NK-92 (cell line): ENCODE data around the gene IKZF1.

Experiments used
- DNase-seq: peaks from one replicate; lab custom pipeline; 2025; ENCODE audit not compliant: unreplicated experiment; lab: John Stamatoyannopoulos, UW

Gene IKZF1

GRCh38 chr7:50436133-50436806 lies 131.8 kb downstream of the IKZF1 start:
- no peak for DNase-seq

GRCh38 chr7:50446542-50446960 lies 142.0 kb downstream of the IKZF1 start:
- no peak for DNase-seq

GRCh38 chr7:50448823-50449222 lies 144.3 kb downstream of the IKZF1 start:
- no peak for DNase-seq

DNA sequence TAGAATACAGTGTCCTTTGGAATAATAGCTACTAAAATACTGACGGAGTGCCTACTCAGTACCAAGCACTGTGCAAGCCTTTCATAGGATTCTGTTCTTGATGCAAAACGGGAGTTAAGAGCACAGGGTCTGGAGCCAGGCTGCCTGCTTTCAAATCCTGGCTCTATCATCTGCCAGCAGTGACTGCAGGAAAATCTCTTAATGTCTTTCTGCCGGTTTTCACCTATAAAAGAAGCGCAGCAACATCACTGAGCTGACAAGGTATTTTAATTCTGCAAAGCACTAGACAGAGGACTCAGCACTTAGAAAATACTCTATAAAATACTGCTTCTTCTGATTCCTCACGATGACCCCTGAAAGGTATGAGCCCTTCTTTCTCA lies 145.0 kb downstream of the IKZF1 start:
- DNase-seq: no peak

DNA sequence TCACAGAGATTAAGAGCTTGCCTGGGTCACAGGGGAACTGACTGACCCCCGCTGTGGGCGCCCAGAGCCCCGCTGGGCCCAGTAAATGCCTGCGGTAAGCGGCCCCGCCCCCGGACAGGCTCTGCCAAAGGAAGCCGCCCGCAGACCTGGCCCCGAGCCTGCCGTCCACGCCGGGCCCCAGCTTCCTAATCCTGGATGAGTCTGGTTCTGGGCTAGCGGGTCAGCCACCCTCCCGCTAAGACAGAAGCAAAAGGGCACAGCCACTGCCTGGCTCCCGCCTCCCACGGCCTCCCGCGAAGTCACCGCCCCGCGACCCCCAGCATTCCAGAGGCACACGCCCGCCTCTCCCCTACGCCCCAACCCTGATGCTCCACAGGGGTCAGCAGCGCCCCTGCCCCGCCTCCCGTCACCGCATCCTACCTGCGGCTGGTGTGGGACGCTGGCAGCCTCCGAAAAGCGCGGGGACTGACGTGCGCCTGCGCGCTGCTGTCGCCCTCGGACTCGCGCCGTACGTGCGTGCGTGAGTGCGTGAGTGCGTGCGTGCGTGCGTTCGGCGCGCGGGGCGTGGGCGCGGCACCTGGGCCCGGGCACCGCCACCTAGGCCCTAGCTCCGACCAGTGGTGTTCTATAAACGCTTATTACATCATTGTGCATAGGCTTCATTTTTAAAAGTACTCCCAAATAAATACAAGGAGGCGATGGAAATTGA lies 145.5 kb downstream of the IKZF1 start, which contains the start of gene FIGNL1:
Gene FIGNL1 (minus strand): TSS at position 470 of the 709 bp plus-strand sequence. CDS start 3,063 bp downstream, outside the sequence.
- no peak for DNase-seq

DNA sequence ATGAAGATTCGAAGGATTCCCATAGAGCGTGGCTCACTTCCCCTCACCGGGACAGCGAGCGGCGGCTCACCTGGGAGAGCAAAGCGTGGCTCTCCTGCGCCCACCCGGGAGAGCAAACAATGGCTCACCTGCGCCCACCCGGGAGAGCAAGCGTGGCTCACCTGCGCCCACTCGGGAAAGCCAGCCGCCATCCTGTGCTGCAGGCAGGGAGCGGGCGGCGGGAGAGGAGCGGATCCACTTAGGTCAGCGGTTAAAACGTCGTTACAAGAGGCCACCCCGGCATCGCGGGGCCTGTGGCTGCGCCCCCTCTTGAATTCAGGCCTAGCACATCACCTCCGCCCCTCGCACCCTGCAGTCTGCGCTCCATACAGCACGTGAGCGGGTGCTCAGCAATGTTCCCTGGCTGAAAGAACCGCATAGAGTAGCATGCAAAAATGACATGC lies 146.1 kb downstream of the IKZF1 start:
- no peak for DNase-seq
